ENCODE data around the gene PROZ. TPM values are rescaled to one million over a fixed set of nuclear protein-coding genes. Genes with fewer than 3 reads are reported as not detected.

The PROZ gene
- polyA plus RNA-seq, 2 of the 4 experiments (the other 2 are of a cell fraction), result not detected

GRCh38 chr13:113141601-113141970, 16.9 kb upstream of the PROZ start:
- no peak for FAIRE-seq
- ChIA-PET CTCF (interaction anchor here (2.2 kb wide), 1 partner anchor 9 kb away, joined by 6 read pairs; no protein-coding TSS in a partner anchor), POLR2A (no interaction called here)
- no peak for DNase-seq (ENCODE audit: low read depth in 1 of 2, low spot score in 1 of 2)
- Histone ChIP-seq H3K9me3 (no peaks in the 10 kb centered on the region), H3K4me2 (no peak overlapping the region), H3K4me3 (no peak overlapping the region), H3K27ac (no peak overlapping the region), H3K4me1 (no peaks in the 10 kb centered on the region)
- ATAC-seq, result no peak
- TF ChIP-seq MYC (IDR thresholded peaks at IDR 0.05; ENCODE audit: borderline replicate concordance, low read length) (no peak), HEYL (CRISPR knock-in tag; IDR thresholded peaks at IDR 0.05) (no peak), ZC3H11A (IDR thresholded peaks at IDR 0.05) (no peak), HOXB5 (CRISPR knock-in tag; IDR thresholded peaks at IDR 0.05) (no peak)
- TF ChIP-seq, protein P1, sequence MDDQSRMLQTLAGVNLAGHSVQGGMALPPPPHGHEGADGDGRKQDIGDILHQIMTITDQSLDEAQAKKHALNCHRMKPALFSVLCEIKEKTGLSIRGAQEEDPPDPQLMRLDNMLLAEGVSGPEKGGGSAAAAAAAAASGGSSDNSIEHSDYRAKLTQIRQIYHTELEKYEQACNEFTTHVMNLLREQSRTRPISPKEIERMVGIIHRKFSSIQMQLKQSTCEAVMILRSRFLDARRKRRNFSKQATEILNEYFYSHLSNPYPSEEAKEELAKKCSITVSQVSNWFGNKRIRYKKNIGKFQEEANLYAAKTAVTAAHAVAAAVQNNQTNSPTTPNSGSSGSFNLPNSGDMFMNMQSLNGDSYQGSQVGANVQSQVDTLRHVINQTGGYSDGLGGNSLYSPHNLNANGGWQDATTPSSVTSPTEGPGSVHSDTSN (IDR thresholded peaks at IDR 0.05), result no peak
- WGBS (ENCODE audit: missing lambda C conversion rate), result 85% methylated on average over 16 of the region's 18 CpGs

- TF ChIP-seq JUNB (IDR thresholded peaks at IDR 0.05) (no peak), SREBF2 (IDR thresholded peaks at IDR 0.05) (no peak), RAD21 (conservative IDR thresholded peaks at IDR 0.05 in 1 of 2, IDR thresholded peaks at IDR 0.05 in 1 of 2) (no peak), TFCP2L1 (CRISPR knock-in tag; IDR thresholded peaks at IDR 0.05) (no peak), CBX8 (IDR thresholded peaks at IDR 0.05) (no peak), CEBPB (IDR thresholded peaks at IDR 0.05) (no peak), FOSB (CRISPR knock-in tag; IDR thresholded peaks at IDR 0.05) (no peak), HEYL (CRISPR knock-in tag; IDR thresholded peaks at IDR 0.05) (no peak), RFX5 (IDR thresholded peaks at IDR 0.05) (no peak), ZNF302 (CRISPR knock-in tag; IDR thresholded peaks at IDR 0.05) (no peak), RNF2 (IDR thresholded peaks at IDR 0.05; ENCODE audit: borderline replicate concordance, low read depth) (no peak), NR3C1 (IDR thresholded peaks at IDR 0.05) (no peak), FOXS1 (CRISPR knock-in tag; IDR thresholded peaks at IDR 0.05) (no peak), EHMT2 (IDR thresholded peaks at IDR 0.05; ENCODE audit: low read depth) (no peak), NFE2L2 (conservative IDR thresholded peaks at IDR 0.05; ENCODE audit: low read length) (no peak), HOXB5 (CRISPR knock-in tag; IDR thresholded peaks at IDR 0.05) (no peak)
- TF ChIP-seq, protein P2, sequence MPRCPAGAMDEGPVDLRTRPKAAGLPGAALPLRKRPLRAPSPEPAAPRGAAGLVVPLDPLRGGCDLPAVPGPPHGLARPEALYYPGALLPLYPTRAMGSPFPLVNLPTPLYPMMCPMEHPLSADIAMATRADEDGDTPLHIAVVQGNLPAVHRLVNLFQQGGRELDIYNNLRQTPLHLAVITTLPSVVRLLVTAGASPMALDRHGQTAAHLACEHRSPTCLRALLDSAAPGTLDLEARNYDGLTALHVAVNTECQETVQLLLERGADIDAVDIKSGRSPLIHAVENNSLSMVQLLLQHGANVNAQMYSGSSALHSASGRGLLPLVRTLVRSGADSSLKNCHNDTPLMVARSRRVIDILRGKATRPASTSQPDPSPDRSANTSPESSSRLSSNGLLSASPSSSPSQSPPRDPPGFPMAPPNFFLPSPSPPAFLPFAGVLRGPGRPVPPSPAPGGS (IDR thresholded peaks at IDR 0.05), result no peak
- TF ChIP-seq, protein P3, sequence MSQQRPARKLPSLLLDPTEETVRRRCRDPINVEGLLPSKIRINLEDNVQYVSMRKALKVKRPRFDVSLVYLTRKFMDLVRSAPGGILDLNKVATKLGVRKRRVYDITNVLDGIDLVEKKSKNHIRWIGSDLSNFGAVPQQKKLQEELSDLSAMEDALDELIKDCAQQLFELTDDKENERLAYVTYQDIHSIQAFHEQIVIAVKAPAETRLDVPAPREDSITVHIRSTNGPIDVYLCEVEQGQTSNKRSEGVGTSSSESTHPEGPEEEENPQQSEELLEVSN (IDR thresholded peaks at IDR 0.05; ENCODE audit: borderline replicate concordance, low read depth), result no peak
- no peak overlapping the region for H3K4me2 ChIP-seq
- CTCF ChIA-PET, result interaction anchor here (0.6 to 2.2 kb wide), 8 partner anchors 10 to 309 kb away, joined by 3 to 6 read pairs (median 4); no protein-coding TSS in a partner anchor
- 60% methylated on average over 7 of the region's 7 CpGs for WGBS (ENCODE audit: missing lambda C conversion rate)
- H3K4me3 ChIP-seq, result no peak overlapping the region
- POLR2A ChIA-PET, result interaction anchor here (1.0 kb wide), 1 partner anchor 11 kb away, joined by 3 read pairs; no protein-coding TSS in a partner anchor
- ATAC-seq (no peak), FAIRE-seq (no peak), DNase-seq (ENCODE audit: low read depth in 1 of 2, low spot score in 1 of 2) (no peak)
- no peaks in the 10 kb centered on the region for H3K9me3 ChIP-seq
- no peak overlapping the region for H3K27ac ChIP-seq
- H3K4me1 ChIP-seq, result no peaks in the 10 kb centered on the region
Observed at GRCh38 chr13:113142876-113143275, 15.6 kb upstream of the PROZ start.

GRCh38 chr13:113143466-113144254, 14.8 kb upstream of the PROZ start:
- 67% methylated on average over 24 of the region's 39 CpGs for WGBS (ENCODE audit: missing lambda C conversion rate)
- POLR2A ChIA-PET, result no interaction called here
- Histone ChIP-seq H3K4me2 (no peak overlapping the region), H3K9me3 (no peaks in the 10 kb centered on the region), H3K4me3 (no peak overlapping the region), H3K4me1 (no peaks in the 10 kb centered on the region), H3K27ac (no peak overlapping the region)
- FAIRE-seq (no peak), DNase-seq (ENCODE audit: low read depth in 1 of 2, low spot score in 1 of 2) (no peak), ATAC-seq (no peak)
- CTCF ChIA-PET, result interaction anchor here (0.6 to 2.2 kb wide), 6 partner anchors 11 to 308 kb away, joined by 3 to 6 read pairs (median 4); no protein-coding TSS in a partner anchor
- TF ChIP-seq HOXB13 (CRISPR knock-in tag; IDR thresholded peaks at IDR 0.05; ENCODE audit: low read depth), result no peak
- no peak for TF ChIP-seq EHF (CRISPR knock-in tag; IDR thresholded peaks at IDR 0.05)
- no peak for TF ChIP-seq HOXA7 (CRISPR knock-in tag; IDR thresholded peaks at IDR 0.05)
- TF ChIP-seq ESRRA (IDR thresholded peaks at IDR 0.05; ENCODE audit: borderline replicate concordance, low read length), result no peak
- TF ChIP-seq HOXB5 (CRISPR knock-in tag; IDR thresholded peaks at IDR 0.05), result no peak
- no peak for TF ChIP-seq EP300 (IDR thresholded peaks at IDR 0.05)
- no peak for TF ChIP-seq SREBF2 (IDR thresholded peaks at IDR 0.05)
- no peak for TF ChIP-seq RARB (CRISPR knock-in tag; IDR thresholded peaks at IDR 0.05)
- no peak for TF ChIP-seq MAX (IDR thresholded peaks at IDR 0.05)
- no peak for TF ChIP-seq NR3C1 (IDR thresholded peaks at IDR 0.05)
- no peak for TF ChIP-seq HDAC2 (IDR thresholded peaks at IDR 0.05)
- TF ChIP-seq CBX8 (IDR thresholded peaks at IDR 0.05), result no peak
- TF ChIP-seq KDM1A (IDR thresholded peaks at IDR 0.05; ENCODE audit: low read depth), result no peak
- TF ChIP-seq MAZ (IDR thresholded peaks at IDR 0.05; ENCODE audit: borderline replicate concordance, low read depth, low read length), result no peak
- no peak for TF ChIP-seq MYC (IDR thresholded peaks at IDR 0.05; ENCODE audit: borderline replicate concordance, low read length)
